Measurements from ENCODE around the gene ATP23.

The ATP23 gene

GRCh38 chr12:57909056-57909455 lies 32.3 kb upstream of the ATP23 start:
- no peak for DNase-seq

- DNase-seq, result no peak
Measured at GRCh38 chr12:57909611-57910010, 31.8 kb upstream of the ATP23 start.

- no peak for DNase-seq
Measured at GRCh38 chr12:57918147-57918546, 23.2 kb upstream of the ATP23 start.

GRCh38 chr12:57927086-57927485 lies 14.3 kb upstream of the ATP23 start:
- DNase-seq, result no peak

- no peak for DNase-seq
Measured at GRCh38 chr12:57929092-57929830, 12.1 kb upstream of the ATP23 start.

GRCh38 chr12:57934819-57935218 lies 6.5 kb upstream of the ATP23 start:
- DNase-seq, result no peak

GRCh38 chr12:57935331-57935730 lies 6.0 kb upstream of the ATP23 start:
- DNase-seq, result no peak

GRCh38 chr12:57935839-57936512 lies 5.4 kb upstream of the ATP23 start:
- peak; percentile 94 for DNase-seq

- no peak for DNase-seq
Measured at GRCh38 chr12:57936513-57936883, 4.9 kb upstream of the ATP23 start.

GRCh38 chr12:57939291-57939690 lies 2.1 kb upstream of the ATP23 start:
- DNase-seq, result no peak

GRCh38 chr12:57940052-57940914 lies 1.1 kb upstream of the ATP23 start:
- no peak for DNase-seq

- DNase-seq, result no peak
Measured at GRCh38 chr12:57940915-57941164, 527 bp upstream of the ATP23 start.

- no peak for DNase-seq
Measured at GRCh38 chr12:57943438-57944080, 2.2 kb downstream of the ATP23 start.

GRCh38 chr12:57944313-57945023 lies 3.1 kb downstream of the ATP23 start:
- DNase-seq, result no peak

GRCh38 chr12:57952766-57953165 lies 11.4 kb downstream of the ATP23 start:
- DNase-seq, result no peak

GRCh38 chr12:57954768-57955167 lies 13.4 kb downstream of the ATP23 start:
- DNase-seq, result no peak

- no peak for DNase-seq
Measured at GRCh38 chr12:57958061-57958657, 16.8 kb downstream of the ATP23 start.

- no peak for DNase-seq
Measured at GRCh38 chr12:57964421-57964820, 23.1 kb downstream of the ATP23 start.

GRCh38 chr12:57965766-57966165 lies 24.4 kb downstream of the ATP23 start:
- no peak for DNase-seq

- no peak for DNase-seq
Measured at GRCh38 chr12:57966536-57966935, 25.2 kb downstream of the ATP23 start.

GRCh38 chr12:57983146-57983857 lies 41.9 kb downstream of the ATP23 start:
- no peak for DNase-seq
